ENCODE results near the gene BPIFB4.
"Not testable (repeated sequence)": the region's sequence is repeated elsewhere in the genome, so short reads cannot be mapped to it uniquely, and the experiment has no call there.

BPIFB4 gene

DNA sequence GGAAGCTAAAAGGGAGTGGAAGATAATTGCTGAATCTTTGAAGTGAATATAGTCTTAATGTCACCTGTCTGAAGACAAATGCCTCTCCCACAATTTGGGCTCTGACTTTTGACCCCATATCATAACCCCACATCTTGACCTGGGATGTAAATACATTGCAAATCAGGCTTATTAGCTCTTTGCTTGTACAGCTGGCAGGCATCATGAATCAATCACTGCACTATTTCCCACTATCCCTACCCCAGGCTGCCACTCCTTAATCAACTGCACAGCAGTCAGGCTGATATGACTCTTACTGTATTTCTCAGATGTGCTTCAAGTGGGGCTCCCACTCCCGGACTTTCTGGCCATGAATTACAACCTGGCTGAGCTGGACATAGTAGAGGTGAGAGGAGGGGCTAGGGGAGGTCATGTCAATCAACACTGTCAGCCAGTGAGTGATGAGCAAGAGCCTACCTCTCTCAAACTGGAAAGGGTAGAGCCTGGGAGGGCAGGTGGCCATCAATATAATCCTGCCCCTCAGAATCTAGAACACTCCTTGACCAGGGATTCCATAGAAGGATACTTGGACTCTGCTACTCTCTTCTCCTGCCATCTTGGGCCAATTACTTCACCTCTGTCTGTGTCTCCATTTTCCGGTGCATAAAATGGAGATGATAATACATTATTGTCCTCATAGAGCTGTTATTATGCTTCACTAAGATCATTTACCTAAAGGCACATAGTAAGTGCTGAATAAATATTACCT, 36.3 kb upstream of the BPIFB4 start:
- H3K36me3 ChIP-seq (ENCODE audit: control insufficient read depth, insufficient read depth, low read length): no peaks in the 10 kb centered on the region
- 67 to 100% methylated on average over 1 of the region's 2 CpGs for WGBS, 2 experiments (ENCODE audit: insufficient coverage in 2 of 2)
- no peak overlapping the region for H3K4me3 ChIP-seq (ENCODE audit: extremely low read depth, insufficient read depth, low read length, poor library complexity, severe bottlenecking)
- no peaks in the 10 kb centered on the region for H3K4me1 ChIP-seq (ENCODE audit: control insufficient read depth, insufficient read depth, low read length, poor library complexity, severe bottlenecking)
- no peak overlapping the region for H3K27ac ChIP-seq (ENCODE audit: low read depth, low read length, severe bottlenecking)
- H3K9me3 ChIP-seq (ENCODE audit: control insufficient read depth, low read length): peaks cover 14% of the 10 kb centered on the region

GRCh38 chr20:33043731-33044181, 35.7 kb upstream of the BPIFB4 start:
- Histone ChIP-seq H3K4me3 (ENCODE audit: extremely low read depth, insufficient read depth, low read length, poor library complexity, severe bottlenecking) (no peak overlapping the region), H3K27ac (ENCODE audit: low read depth, low read length, severe bottlenecking) (no peak overlapping the region), H3K36me3 (ENCODE audit: control insufficient read depth, insufficient read depth, low read length) (no peaks in the 10 kb centered on the region), H3K4me1 (ENCODE audit: control insufficient read depth, insufficient read depth, low read length, poor library complexity, severe bottlenecking) (no peaks in the 10 kb centered on the region), H3K9me3 (ENCODE audit: control insufficient read depth, low read length) (peaks cover 14% of the 10 kb centered on the region)
- WGBS, 2 experiments (ENCODE audit: insufficient coverage in 2 of 2): no CpG with 5 or more reads among the region's 1 CpG

GRCh38 chr20:33045129-33045721, 34.2 kb upstream of the BPIFB4 start:
- H3K9me3 ChIP-seq (ENCODE audit: control insufficient read depth, low read length): peaks cover 14% of the 10 kb centered on the region
- H3K4me1 ChIP-seq (ENCODE audit: control insufficient read depth, insufficient read depth, low read length, poor library complexity, severe bottlenecking); H3K27ac ChIP-seq (ENCODE audit: low read depth, low read length, severe bottlenecking); H3K4me3 ChIP-seq (ENCODE audit: extremely low read depth, insufficient read depth, low read length, poor library complexity, severe bottlenecking); H3K36me3 ChIP-seq (ENCODE audit: control insufficient read depth, insufficient read depth, low read length): not testable (repeated sequence)
- WGBS, 2 experiments (ENCODE audit: insufficient coverage in 2 of 2): 90 to 93% methylated on average over 11 of the region's 15 CpGs

DNA sequence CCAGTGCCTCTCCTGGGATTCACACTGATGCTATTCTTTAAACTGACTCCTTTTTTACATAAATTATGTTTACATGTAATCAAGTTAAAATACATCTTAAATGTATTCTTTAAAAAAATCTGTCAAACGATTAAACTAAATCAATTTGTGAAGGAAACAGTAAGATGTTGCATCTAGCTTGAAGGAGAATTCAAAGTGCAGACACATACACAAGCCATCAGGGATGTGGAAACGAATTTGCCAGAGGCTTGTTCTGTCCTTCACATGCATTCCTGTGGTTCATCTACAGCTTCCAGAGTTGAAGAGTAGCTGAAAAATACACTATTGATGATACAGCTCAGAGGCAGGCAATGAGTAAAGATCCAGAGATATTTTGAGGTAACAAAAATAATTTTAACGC, 33.0 kb upstream of the BPIFB4 start:
- no peaks in the 10 kb centered on the region for H3K36me3 ChIP-seq (ENCODE audit: control insufficient read depth, insufficient read depth, low read length)
- H3K4me1 ChIP-seq (ENCODE audit: control insufficient read depth, insufficient read depth, low read length, poor library complexity, severe bottlenecking): no peaks in the 10 kb centered on the region
- peaks cover 14% of the 10 kb centered on the region for H3K9me3 ChIP-seq (ENCODE audit: control insufficient read depth, low read length)
- no peak overlapping the region for H3K4me3 ChIP-seq (ENCODE audit: extremely low read depth, insufficient read depth, low read length, poor library complexity, severe bottlenecking)
- WGBS, 2 experiments (ENCODE audit: insufficient coverage in 2 of 2): 86% methylated on average over 1 of the region's 3 CpGs; no CpG with 5 or more reads in 1 of the 2 experiments
- H3K27ac ChIP-seq (ENCODE audit: low read depth, low read length, severe bottlenecking): no peak overlapping the region

DNA sequence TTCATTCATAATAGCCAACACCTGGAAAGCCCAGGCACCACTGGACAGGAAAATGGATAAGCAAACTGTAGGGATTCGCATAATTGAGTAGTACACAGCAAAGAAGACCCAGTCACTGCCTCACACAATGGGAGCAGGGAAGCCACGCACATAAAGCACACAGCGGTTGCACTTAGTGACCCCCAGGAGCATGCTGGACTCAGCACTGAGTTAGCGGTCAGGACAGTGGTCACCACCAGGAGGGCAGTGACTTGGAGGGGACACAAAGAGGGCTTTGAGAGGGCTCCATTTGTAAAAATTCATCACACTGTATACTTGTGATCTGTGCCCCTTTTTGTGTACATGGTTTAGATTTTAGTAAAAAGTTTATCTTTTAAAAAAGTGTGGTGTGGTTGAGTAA, 28.1 kb upstream of the BPIFB4 start:
- H3K4me1 ChIP-seq (ENCODE audit: control insufficient read depth, insufficient read depth, low read length, poor library complexity, severe bottlenecking): no peaks in the 10 kb centered on the region
- H3K27ac ChIP-seq (ENCODE audit: low read depth, low read length, severe bottlenecking): no peak overlapping the region
- 80 to 81% methylated on average over 4 of the region's 4 CpGs for WGBS, 2 experiments (ENCODE audit: insufficient coverage in 2 of 2)
- no peak overlapping the region for H3K4me3 ChIP-seq (ENCODE audit: extremely low read depth, insufficient read depth, low read length, poor library complexity, severe bottlenecking)
- peaks cover 2% of the 10 kb centered on the region for H3K9me3 ChIP-seq (ENCODE audit: control insufficient read depth, low read length)
- no peaks in the 10 kb centered on the region for H3K36me3 ChIP-seq (ENCODE audit: control insufficient read depth, insufficient read depth, low read length)

GRCh38 chr20:33053291-33054106, 25.9 kb upstream of the BPIFB4 start, which contains the start of gene BPIFB3:
BPIFB3 (plus strand) TSS chr20:33053903; CDS start chr20:33055436, 1,533 bp downstream.
- H3K9me3 ChIP-seq (ENCODE audit: control insufficient read depth, low read length): no peaks in the 10 kb centered on the region
- WGBS, 2 experiments (ENCODE audit: insufficient coverage in 2 of 2): 82 to 85% methylated on average over 19 to 20 of the region's 25 CpGs
- no peak within 1 kb of the TSS for H3K27ac ChIP-seq (ENCODE audit: low read depth, low read length, severe bottlenecking)
- no peaks in the 10 kb centered on the region for H3K36me3 ChIP-seq (ENCODE audit: control insufficient read depth, insufficient read depth, low read length)
- no peaks in the 10 kb centered on the region for H3K4me1 ChIP-seq (ENCODE audit: control insufficient read depth, insufficient read depth, low read length, poor library complexity, severe bottlenecking)
- no peak within 1 kb of the TSS for H3K4me3 ChIP-seq (ENCODE audit: extremely low read depth, insufficient read depth, low read length, poor library complexity, severe bottlenecking)

DNA sequence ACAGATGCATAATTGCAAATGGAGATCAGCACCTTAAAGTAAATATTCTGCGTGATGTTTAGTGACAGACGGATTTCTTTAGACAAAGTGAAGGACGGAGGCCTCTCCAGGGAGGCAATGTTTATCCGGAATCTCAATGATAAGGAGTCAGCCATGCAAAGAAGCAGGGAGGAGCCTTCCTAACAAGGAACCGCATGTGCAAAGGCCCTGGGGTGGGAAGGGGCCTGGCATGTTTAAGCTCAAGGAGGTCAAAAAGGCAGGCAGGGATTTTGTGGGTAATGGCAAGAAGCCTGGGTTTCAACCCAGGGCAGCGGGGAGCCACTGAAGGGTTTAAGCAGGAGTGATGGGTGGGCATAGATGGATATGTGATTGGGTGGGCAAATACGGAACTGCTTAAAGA, 25.1 kb upstream of the BPIFB4 start:
- WGBS, 2 experiments (ENCODE audit: insufficient coverage in 2 of 2): 90 to 96% methylated on average over 6 of the region's 7 CpGs
- H3K4me1 ChIP-seq (ENCODE audit: control insufficient read depth, insufficient read depth, low read length, poor library complexity, severe bottlenecking): no peaks in the 10 kb centered on the region
- H3K4me3 ChIP-seq (ENCODE audit: extremely low read depth, insufficient read depth, low read length, poor library complexity, severe bottlenecking): no peak overlapping the region
- H3K36me3 ChIP-seq (ENCODE audit: control insufficient read depth, insufficient read depth, low read length): no peaks in the 10 kb centered on the region
- no peak overlapping the region for H3K27ac ChIP-seq (ENCODE audit: low read depth, low read length, severe bottlenecking)
- H3K9me3 ChIP-seq (ENCODE audit: control insufficient read depth, low read length): no peaks in the 10 kb centered on the region

GRCh38 chr20:33054791-33055190, 24.7 kb upstream of the BPIFB4 start:
- 96 to 100% methylated on average over 2 of the region's 2 CpGs for WGBS, 2 experiments (ENCODE audit: insufficient coverage in 2 of 2)
- H3K27ac ChIP-seq (ENCODE audit: low read depth, low read length, severe bottlenecking): no peak overlapping the region

GRCh38 chr20:33059136-33059535, 20.3 kb upstream of the BPIFB4 start:
- H3K4me1 ChIP-seq (ENCODE audit: control insufficient read depth, insufficient read depth, low read length, poor library complexity, severe bottlenecking): no peaks in the 10 kb centered on the region
- no peak overlapping the region for H3K4me3 ChIP-seq (ENCODE audit: extremely low read depth, insufficient read depth, low read length, poor library complexity, severe bottlenecking)
- H3K27ac ChIP-seq (ENCODE audit: low read depth, low read length, severe bottlenecking): no peak overlapping the region
- H3K9me3 ChIP-seq (ENCODE audit: control insufficient read depth, low read length): no peaks in the 10 kb centered on the region
- 86 to 96% methylated on average over 3 to 4 of the region's 7 CpGs for WGBS, 2 experiments (ENCODE audit: insufficient coverage in 2 of 2)
- no peaks in the 10 kb centered on the region for H3K36me3 ChIP-seq (ENCODE audit: control insufficient read depth, insufficient read depth, low read length)

More at GRCh38 chr20:33054791-33055190, 24.7 kb upstream of the BPIFB4 start:
- no peaks in the 10 kb centered on the region for H3K4me1 ChIP-seq (ENCODE audit: control insufficient read depth, insufficient read depth, low read length, poor library complexity, severe bottlenecking)
- no peak overlapping the region for H3K4me3 ChIP-seq (ENCODE audit: extremely low read depth, insufficient read depth, low read length, poor library complexity, severe bottlenecking)
- H3K9me3 ChIP-seq (ENCODE audit: control insufficient read depth, low read length): no peaks in the 10 kb centered on the region
- no peaks in the 10 kb centered on the region for H3K36me3 ChIP-seq (ENCODE audit: control insufficient read depth, insufficient read depth, low read length)

DNA sequence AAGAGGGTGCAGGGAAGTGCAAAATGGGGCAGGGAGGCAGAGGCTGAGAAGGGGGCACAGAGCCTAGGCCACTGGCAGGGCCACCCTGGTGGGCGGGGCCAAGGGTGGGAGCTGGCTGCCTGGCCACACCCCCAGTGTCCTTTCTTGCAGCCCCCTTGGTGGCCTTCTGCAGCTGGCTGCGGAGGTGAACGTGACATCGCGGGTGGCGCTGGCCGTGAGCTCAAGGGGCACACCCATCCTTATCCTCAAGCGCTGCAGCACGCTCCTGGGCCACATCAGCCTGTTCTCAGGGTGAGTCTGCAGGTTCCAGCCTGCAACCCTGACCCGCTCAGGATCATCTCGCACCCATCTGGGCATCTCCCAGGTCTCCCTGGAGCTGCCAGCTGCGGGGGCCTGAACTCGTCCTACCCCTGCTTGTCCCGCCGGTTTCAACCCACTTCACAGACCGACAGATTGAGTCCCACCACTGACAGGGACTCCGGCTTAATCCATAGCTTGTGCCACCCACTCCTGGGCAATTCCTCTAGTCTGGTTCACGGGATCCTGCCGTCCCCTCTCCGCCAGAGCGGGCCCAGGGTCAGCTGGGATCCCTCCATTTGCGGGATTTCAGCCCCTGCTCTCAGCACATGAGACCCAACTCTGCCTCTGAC, 19.6 kb upstream of the BPIFB4 start:
- no peaks in the 10 kb centered on the region for H3K4me1 ChIP-seq (ENCODE audit: control insufficient read depth, insufficient read depth, low read length, poor library complexity, severe bottlenecking)
- 90 to 95% methylated on average over 18 to 22 of the region's 22 CpGs for WGBS, 2 experiments (ENCODE audit: insufficient coverage in 2 of 2)
- H3K36me3 ChIP-seq (ENCODE audit: control insufficient read depth, insufficient read depth, low read length): no peaks in the 10 kb centered on the region
- H3K27ac ChIP-seq (ENCODE audit: low read depth, low read length, severe bottlenecking): no peak overlapping the region
- no peak overlapping the region for H3K4me3 ChIP-seq (ENCODE audit: extremely low read depth, insufficient read depth, low read length, poor library complexity, severe bottlenecking)
- H3K9me3 ChIP-seq (ENCODE audit: control insufficient read depth, low read length): no peaks in the 10 kb centered on the region

Measured in mesodermal cell (in vitro differentiated cells).